K562 (cell line): ENCODE measurements around the gene TXNRD2. TPM values are rescaled to one million over a fixed set of nuclear protein-coding genes. Genes with fewer than 3 reads are reported as not detected.

Experiments
- BRCA1 ChIP-seq, 2 experiments: fragments of 450-650 bp in 1 of 2; sonication (generic) in 1 of 2; formaldehyde crosslinking in 1 of 2; IDR thresholded peaks; 2 replicates each; pipeline versions ENCODE4 v1.5.0 to v1.6.1; 2017 to 2020; ENCODE audit warnings: mild to moderate bottlenecking in 1 of 2, missing genetic modification reagents in 1 of 2
- C11orf30 ChIP-seq: fragments of 450-650 bp; IDR thresholded peaks from 2 replicates; pipeline ENCODE4 v1.6.1; 2016; ENCODE audit warnings: low read depth, mild to moderate bottlenecking
- CAMTA2 ChIP-seq: fragments of 250-450 bp; sonication (Bioruptor Pico); conservative IDR thresholded peaks from 2 replicates; pipeline ENCODE4 v1.5.1; 2022
- DNMT1 ChIP-seq: fragments of 450-650 bp; IDR thresholded peaks from 2 replicates; pipeline ENCODE4 v1.6.1; 2016; ENCODE audit warnings: antibody characterized with exemption, mild to moderate bottlenecking
- NEUROD1 ChIP-seq: fragments of 150-350 bp; IDR thresholded peaks from 2 replicates; pipeline ENCODE4 v1.6.1; 2014; ENCODE audit warnings: borderline replicate concordance, low read length, low read depth; ENCODE audit not compliant: partially characterized antibody
- NR2C1 ChIP-seq, 2 experiments: fragments of 450-650 bp; IDR thresholded peaks; 2 replicates each; pipeline ENCODE4 v1.6.1; 2017; ENCODE audit warnings: mild to moderate bottlenecking in 2 of 2, antibody characterized with exemption in 1 of 2, inconsistent platforms in 1 of 2, missing compliant biosample characterization in 1 of 2, missing genetic modification characterization in 1 of 2
- PBX2 ChIP-seq, 2 experiments: IDR thresholded peaks in 1 of 2; conservative IDR thresholded peaks in 1 of 2; 2 replicates each; pipeline ENCODE4 v1.6.1; 2016; ENCODE audit warnings: low read depth in 2 of 2, mild to moderate bottlenecking in 1 of 2, missing compliant biosample characterization in 1 of 2, missing genetic modification characterization in 1 of 2, moderate library complexity in 1 of 2
- XRCC4 ChIP-seq: IDR thresholded peaks from one replicate; pipeline ENCODE4 v1.6.1; 2011; ENCODE audit not compliant: insufficient read depth, insufficient read length; ENCODE audit errors: extremely low read depth
- XRCC5 ChIP-seq: fragments of 200-400 bp; formaldehyde crosslinking; IDR thresholded peaks from 2 replicates; pipeline ENCODE4 v1.6.1; 2017; ENCODE audit warnings: low read depth, mild to moderate bottlenecking, low read length
- ZBTB17 ChIP-seq: fragments of 450-650 bp; formaldehyde crosslinking; IDR thresholded peaks from 2 replicates; pipeline ENCODE4 v1.4.0; 2020; ENCODE audit warnings: mild to moderate bottlenecking
- ZBTB34 ChIP-seq: fragments of 250-450 bp; sonication (Bioruptor Pico); IDR thresholded peaks from 2 replicates; pipeline ENCODE4 v1.8.0; 2021; ENCODE audit warnings: mild to moderate bottlenecking, moderate library complexity
- ZNF253 ChIP-seq: fragments of 250-450 bp; sonication (Bioruptor Pico); conservative IDR thresholded peaks from 2 replicates; pipeline ENCODE4 v1.6.1; 2021; ENCODE audit warnings: mild to moderate bottlenecking
- ZNF584 ChIP-seq: fragments of 200-800 bp; sonication (Bioruptor generic); IDR thresholded peaks from 2 replicates; pipeline ENCODE4 v1.6.1; 2016; ENCODE audit warnings: low read depth, mild to moderate bottlenecking, missing genetic modification characterization, missing compliant biosample characterization
- ZNF586 ChIP-seq: fragments of 450-650 bp; formaldehyde crosslinking; conservative IDR thresholded peaks from 2 replicates; pipeline ENCODE4 v1.4.0; 2020; ENCODE audit warnings: mild to moderate bottlenecking, moderate library complexity
- ZNF717 ChIP-seq: fragments of 250-450 bp; sonication (Bioruptor Pico); IDR thresholded peaks from 2 replicates; pipeline ENCODE4 v1.5.0; 2021
- polyA plus RNA-seq, 8 experiments: library from polyadenylated mRNA; depleted of rRNA in 4 of 8; stranded (reverse) in 5 of 8; unstranded in 3 of 8; fragments of >200 nt; fragmentation: Nextera tagmentation in 2 of 8; fragmentation: Illumina TruSeq in 1 of 8; extraction: Ambion mirVana in 2 of 8; extraction: Trizol in 1 of 8; gene quantifications; 2 replicates each; pipeline versions ENCODE4 v1.2.1 to v1.2.3, GENCODE V29; 2011 to 2014; ENCODE audit warnings: inconsistent platforms in 1 of 8, missing spikeins in 1 of 8
- total RNA-seq, 7 experiments: library from RNA; depleted of rRNA in 6 of 7; stranded (reverse); fragments of >200 nt in 6 of 7; fragmentation: Illumina TruSeq in 2 of 7; extraction: Trizol in 2 of 7; gene quantifications; 2 replicates each; pipeline versions ENCODE4 v1.2.1 to v1.2.3, GENCODE V29; 2011 to 2021; ENCODE audit warnings: low replicate concordance in 1 of 7
- TF ChIP-seq, protein P1 (sequence below), 2 experiments: fragments of 450-650 bp in 1 of 2; sonication (generic) in 1 of 2; formaldehyde crosslinking in 1 of 2; IDR thresholded peaks in 1 of 2; conservative IDR thresholded peaks in 1 of 2; 2 replicates each; pipeline versions ENCODE4 v1.6.1 to v1.8.1; 2016 to 2023; ENCODE audit warnings: mild to moderate bottlenecking in 2 of 2, moderate library complexity in 2 of 2, inconsistent platforms in 1 of 2, missing genetic modification reagents in 1 of 2
- TF ChIP-seq, protein P2 (sequence below), 2 experiments: fragments of 450-650 bp in 1 of 2; sonication (generic) in 1 of 2; formaldehyde crosslinking; conservative IDR thresholded peaks; 2 replicates each; pipeline versions ENCODE4 v1.4.0 to v1.8.1; 2020 to 2022; ENCODE audit warnings: mild to moderate bottlenecking in 1 of 2, missing genetic modification reagents in 1 of 2
- TF ChIP-seq, protein P3 (sequence below): sonication (generic); formaldehyde crosslinking; IDR thresholded peaks from 2 replicates; pipeline ENCODE4 v1.8.0; 2023; ENCODE audit warnings: mild to moderate bottlenecking, missing genetic modification reagents

Gene TXNRD2
- total and polyA plus RNA-seq, 9 of the 15 experiments (the other 6 are each of a cell fraction or from before 2014, with no cell fraction given) = 3.3 to 80.2 (median 49.4) TPM

DNA sequence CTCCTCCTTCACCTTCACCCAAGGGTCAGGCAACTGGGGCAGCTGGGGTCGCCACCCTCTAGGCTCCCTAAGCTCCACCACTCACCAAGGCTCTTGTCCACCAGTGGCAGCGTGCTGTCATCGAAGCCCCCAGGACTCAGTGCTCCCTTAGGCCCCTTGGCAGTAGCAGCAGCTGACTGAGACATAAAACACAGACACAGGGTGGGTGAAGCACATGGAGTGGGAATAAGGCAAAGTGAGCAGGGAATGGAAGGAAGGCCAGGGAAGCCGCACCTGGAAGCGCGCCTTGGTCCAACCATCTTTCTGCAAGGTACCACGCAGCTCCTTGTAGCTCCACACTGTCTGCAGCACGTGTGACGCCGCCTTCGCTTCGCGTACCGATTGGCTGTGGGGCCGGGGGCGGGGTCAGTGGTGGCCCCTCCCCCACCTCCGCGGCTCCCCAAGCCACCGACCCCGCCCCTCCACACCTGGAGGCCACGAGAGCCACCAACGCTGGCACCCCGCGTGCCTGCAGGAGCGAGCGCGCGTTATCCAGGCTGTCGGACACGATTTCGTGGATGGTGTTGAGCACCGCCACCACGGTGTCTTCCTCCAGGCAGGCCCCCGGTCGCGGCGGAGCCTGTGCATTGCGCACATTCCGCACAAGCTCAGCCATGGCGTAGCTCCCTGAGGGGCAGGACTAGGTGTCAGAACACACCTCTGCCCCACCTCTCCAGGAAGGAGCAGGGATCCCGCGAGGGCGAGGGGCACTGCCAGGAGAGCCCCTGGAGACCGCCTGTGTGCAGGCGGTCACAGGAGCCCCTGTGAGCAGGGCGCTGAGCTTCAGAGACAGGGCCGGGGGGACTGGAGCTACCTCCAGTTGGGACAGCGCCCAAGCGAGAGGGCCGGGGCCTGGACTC lies 31.3 kb upstream of the TXNRD2 start (continued):
- peak; percentile 4; the same call in 1 of the 2 replicates for TF ChIP-seq PBX2 (CRISPR knock-in tag; IDR thresholded peaks at IDR 0.05; ENCODE audit: low read depth)
- no peak for TF ChIP-seq PBX2 (tag; conservative IDR thresholded peaks at IDR 0.05; ENCODE audit: low read depth)
- no peak for TF ChIP-seq NR2C1 (IDR thresholded peaks at IDR 0.05)
- TF ChIP-seq NR2C1 (tag; IDR thresholded peaks at IDR 0.05) = no peak
- no peak for TF ChIP-seq NEUROD1
- TF ChIP-seq ZNF253 (CRISPR knock-in tag) = no peak
- TF ChIP-seq, protein P1, sequence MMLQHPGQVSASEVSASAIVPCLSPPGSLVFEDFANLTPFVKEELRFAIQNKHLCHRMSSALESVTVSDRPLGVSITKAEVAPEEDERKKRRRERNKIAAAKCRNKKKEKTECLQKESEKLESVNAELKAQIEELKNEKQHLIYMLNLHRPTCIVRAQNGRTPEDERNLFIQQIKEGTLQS (IDR thresholded peaks at IDR 0.05) = peak; percentile 32; the same call in 1 of the 2 replicates
- TF ChIP-seq, protein P1 (CRISPR knock-in tag; conservative IDR thresholded peaks at IDR 0.05) = 0 out of 2 replicates have a peak, but pooled peaks have one; percentile 23
- TF ChIP-seq XRCC5 = no peak
- no peak for TF ChIP-seq BRCA1 (IDR thresholded peaks at IDR 0.05)
- no peak for TF ChIP-seq BRCA1 (CRISPR knock-in tag; IDR thresholded peaks at IDR 0.05)
- TF ChIP-seq, protein P2, sequence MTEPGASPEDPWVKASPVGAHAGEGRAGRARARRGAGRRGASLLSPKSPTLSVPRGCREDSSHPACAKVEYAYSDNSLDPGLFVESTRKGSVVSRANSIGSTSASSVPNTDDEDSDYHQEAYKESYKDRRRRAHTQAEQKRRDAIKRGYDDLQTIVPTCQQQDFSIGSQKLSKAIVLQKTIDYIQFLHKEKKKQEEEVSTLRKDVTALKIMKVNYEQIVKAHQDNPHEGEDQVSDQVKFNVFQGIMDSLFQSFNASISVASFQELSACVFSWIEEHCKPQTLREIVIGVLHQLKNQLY (CRISPR knock-in tag; conservative IDR thresholded peaks at IDR 0.05) = no peak
- TF ChIP-seq CAMTA2 (CRISPR knock-in tag) = no peak
- no peak for TF ChIP-seq C11orf30
- TF ChIP-seq ZBTB34 (CRISPR knock-in tag) = no peak
- no peak for TF ChIP-seq XRCC4
- TF ChIP-seq DNMT1 = no peak
- TF ChIP-seq ZBTB17 (CRISPR knock-in tag) = no peak
- TF ChIP-seq ZNF584 (CRISPR knock-in tag) = no peak
- TF ChIP-seq ZNF717 (CRISPR knock-in tag) = 0 out of 2 replicates have a peak, but pooled peaks have one; percentile 49
- TF ChIP-seq, protein P3, sequence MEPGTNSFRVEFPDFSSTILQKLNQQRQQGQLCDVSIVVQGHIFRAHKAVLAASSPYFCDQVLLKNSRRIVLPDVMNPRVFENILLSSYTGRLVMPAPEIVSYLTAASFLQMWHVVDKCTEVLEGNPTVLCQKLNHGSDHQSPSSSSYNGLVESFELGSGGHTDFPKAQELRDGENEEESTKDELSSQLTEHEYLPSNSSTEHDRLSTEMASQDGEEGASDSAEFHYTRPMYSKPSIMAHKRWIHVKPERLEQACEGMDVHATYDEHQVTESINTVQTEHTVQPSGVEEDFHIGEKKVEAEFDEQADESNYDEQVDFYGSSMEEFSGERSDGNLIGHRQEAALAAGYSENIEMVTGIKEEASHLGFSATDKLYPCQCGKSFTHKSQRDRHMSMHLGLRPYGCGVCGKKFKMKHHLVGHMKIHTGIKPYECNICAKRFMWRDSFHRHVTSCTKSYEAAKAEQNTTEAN (CRISPR knock-in tag) = no peak
- no peak for TF ChIP-seq ZNF586 (CRISPR knock-in tag)
